HL-60 (cell line): ENCODE results near the gene SLC16A12.

Experiments used
- CTCF ChIP-seq: IDR thresholded peaks from one replicate; pipeline ENCODE4 v1.5.1; 2011; ENCODE audit warnings: low read length, control low read depth, inconsistent platforms; ENCODE audit not compliant: insufficient read depth
- GABPA ChIP-seq: IDR thresholded peaks from 2 replicates; pipeline ENCODE4 v1.6.1; 2012; ENCODE audit warnings: low read depth
- POLR2AphosphoS5 ChIP-seq: IDR thresholded peaks from 2 replicates; pipeline ENCODE4 v1.6.1; 2012; ENCODE audit warnings: low read depth
- REST ChIP-seq: IDR thresholded peaks from 2 replicates; pipeline ENCODE4 v1.6.1; 2012; ENCODE audit warnings: low read depth; ENCODE audit not compliant: insufficient replicate concordance

DNA sequence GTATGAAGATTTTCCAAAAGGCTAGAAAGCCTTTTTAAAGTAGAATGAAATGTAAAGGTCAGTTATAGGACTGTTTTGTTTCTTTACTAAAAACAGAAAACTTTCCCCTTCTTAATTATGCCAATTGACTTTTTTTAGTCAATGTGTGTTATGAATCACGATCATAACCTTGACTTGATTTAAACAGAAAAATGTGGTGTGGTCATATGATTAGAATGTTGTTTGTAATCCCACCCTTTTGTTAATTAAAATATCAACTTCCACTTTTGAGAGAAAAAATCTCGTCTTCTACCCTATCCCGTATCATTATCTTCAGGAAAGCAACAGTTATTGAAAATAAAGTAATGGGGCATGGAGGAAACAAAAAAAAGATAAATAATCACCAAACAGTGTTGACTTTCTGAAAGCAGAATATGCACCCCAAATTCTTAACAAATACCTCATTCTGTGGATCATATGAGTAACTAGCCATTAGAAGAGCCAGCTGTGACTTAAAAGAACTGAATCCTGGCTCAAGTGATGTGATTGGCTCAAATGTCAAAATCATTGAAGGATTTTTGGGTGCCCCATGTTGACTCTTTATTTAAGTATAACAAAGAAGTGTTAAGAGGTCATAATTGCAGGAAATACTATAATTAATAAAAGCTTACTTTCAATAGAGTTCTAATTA, 32.3 kb upstream of the SLC16A12 start:
- TF ChIP-seq CTCF, result no peak
- no peak for TF ChIP-seq REST
- TF ChIP-seq POLR2AphosphoS5, result no peak
- TF ChIP-seq GABPA, result no peak
